ENCODE measurements around the gene CLEC10A.

Gene CLEC10A

DNA sequence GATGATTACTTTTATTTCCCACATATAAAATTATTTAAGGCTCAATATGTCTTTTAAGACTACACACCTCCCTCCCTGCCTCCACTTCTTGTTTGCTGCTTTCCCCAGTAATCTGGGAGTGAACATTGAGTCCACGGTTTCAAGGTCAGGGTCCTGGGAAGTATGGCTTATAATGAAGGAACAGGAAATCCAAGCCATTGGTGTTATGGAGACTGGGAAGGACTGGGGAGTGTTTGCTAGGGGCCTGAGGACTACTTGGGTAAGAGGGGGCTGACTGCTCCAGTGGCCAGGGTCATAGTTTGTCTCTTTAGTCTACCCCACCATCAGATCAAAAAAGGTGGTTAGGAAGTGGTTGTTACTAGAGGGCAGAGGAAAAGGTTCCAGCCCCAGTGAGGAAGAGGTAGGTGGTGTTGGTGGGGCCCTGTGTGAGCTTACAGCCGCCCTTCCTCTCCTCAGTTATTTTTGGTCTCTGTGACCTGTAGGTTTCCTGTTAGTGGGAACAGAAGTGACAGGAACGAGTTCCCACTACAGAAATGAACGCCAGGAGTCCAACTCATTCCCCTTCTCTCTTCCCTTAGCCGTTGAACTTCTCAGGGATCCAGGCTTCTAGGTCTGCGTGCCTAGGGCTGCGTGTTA is 45.0 kb downstream of the CLEC10A start:
- 0 out of 2 replicates have a peak overlapping the region, but pooled peaks have one; percentile 6 for H3K27ac ChIP-seq (ENCODE audit: low read depth, low read length)
- WGBS = 34% methylated on average over 7 of the region's 7 CpGs

DNA sequence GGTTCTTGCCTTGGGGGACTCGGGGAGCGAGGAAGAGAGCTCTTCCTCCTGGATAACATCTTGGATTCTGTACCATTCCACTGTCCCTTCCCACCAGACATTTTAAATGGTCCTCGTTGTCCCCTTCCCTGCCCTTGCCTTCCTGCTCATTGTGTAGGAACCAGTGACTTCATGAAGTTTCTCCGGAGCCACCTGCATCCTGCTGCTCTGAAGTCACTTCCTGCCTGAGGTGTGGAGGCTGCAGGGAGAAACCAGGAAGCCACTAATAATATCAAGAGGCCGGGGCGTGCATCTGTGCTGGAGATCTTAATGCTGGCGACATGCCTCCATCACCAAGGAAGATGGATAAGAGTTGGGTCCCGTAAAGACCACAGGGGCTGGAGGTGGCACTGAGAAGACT is 50.4 kb downstream of the CLEC10A start:
- Histone ChIP-seq H3K27me3 (ENCODE audit: insufficient read depth, low read length) (no peaks in the 10 kb centered on the region), H3K4me3 (ENCODE audit: low read length) (no peak overlapping the region), H3K27ac (ENCODE audit: low read depth, low read length) (no peak overlapping the region), H3K36me3 (ENCODE audit: insufficient read depth, low read length) (no peaks in the 10 kb centered on the region), H3K4me1 (ENCODE audit: insufficient read depth, low read length) (no peaks in the 10 kb centered on the region), H3K9ac (ENCODE audit: low read depth, low read length) (no peak overlapping the region), H3K9me3 (ENCODE audit: insufficient read depth, low read depth, low read length) (no peaks in the 10 kb centered on the region)
- WGBS = 92% methylated on average over 8 of the region's 8 CpGs

More for the DNA sequence above, 45.0 kb downstream of the CLEC10A start:
- Histone ChIP-seq H3K9ac (ENCODE audit: low read depth, low read length) (peak overlapping the region; percentile 55), H3K9me3 (ENCODE audit: insufficient read depth, low read depth, low read length) (no peaks in the 10 kb centered on the region), H3K4me1 (ENCODE audit: insufficient read depth, low read length) (peaks cover 6% of the 10 kb centered on the region; the same call in 1 of the 2 replicates), H3K36me3 (ENCODE audit: insufficient read depth, low read length) (no peaks in the 10 kb centered on the region), H3K4me3 (ENCODE audit: low read length) (peak overlapping the region; percentile 86), H3K27me3 (ENCODE audit: insufficient read depth, low read length) (peaks cover 9% of the 10 kb centered on the region)

DNA sequence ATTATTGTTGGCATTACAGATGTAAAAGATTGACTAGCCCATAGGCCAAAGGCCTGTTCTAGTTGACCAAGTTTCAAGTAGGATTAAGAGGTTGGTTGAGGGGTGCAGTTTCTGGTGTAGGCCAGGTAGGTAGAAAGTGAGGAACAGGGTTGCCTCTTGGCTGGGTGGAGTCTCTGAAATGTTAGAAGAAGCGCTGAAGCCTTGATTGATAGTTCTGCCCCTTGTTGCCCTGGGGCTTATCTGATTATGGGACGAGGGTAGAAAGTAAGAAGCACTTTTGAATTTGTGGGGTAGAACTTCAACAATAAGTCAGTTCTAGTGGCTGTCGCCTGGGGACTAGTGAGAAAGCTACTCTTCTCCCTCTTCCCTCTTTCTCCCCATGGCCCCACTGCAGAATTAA is 51.0 kb downstream of the CLEC10A start:
- peaks cover under 1% of the 10 kb centered on the region; the same call in 1 of the 2 replicates for H3K27me3 ChIP-seq (ENCODE audit: insufficient read depth, low read length)
- 92% methylated on average over 2 of the region's 3 CpGs for WGBS
- H3K9ac ChIP-seq (ENCODE audit: low read depth, low read length) = no peak overlapping the region
- H3K27ac ChIP-seq (ENCODE audit: low read depth, low read length) = no peak overlapping the region
- H3K36me3 ChIP-seq (ENCODE audit: insufficient read depth, low read length) = no peaks in the 10 kb centered on the region
- H3K4me1 ChIP-seq (ENCODE audit: insufficient read depth, low read length) = no peaks in the 10 kb centered on the region
- no peak overlapping the region for H3K4me3 ChIP-seq (ENCODE audit: low read length)
- H3K9me3 ChIP-seq (ENCODE audit: insufficient read depth, low read depth, low read length) = no peaks in the 10 kb centered on the region

- 89% methylated on average over 13 of the region's 13 CpGs for WGBS
- no peaks in the 10 kb centered on the region for H3K36me3 ChIP-seq (ENCODE audit: insufficient read depth, low read length)
- H3K27ac ChIP-seq (ENCODE audit: low read depth, low read length) = no peak overlapping the region
- H3K9ac ChIP-seq (ENCODE audit: low read depth, low read length) = no peak overlapping the region
- H3K9me3 ChIP-seq (ENCODE audit: insufficient read depth, low read depth, low read length) = no peaks in the 10 kb centered on the region
- peaks cover 16% of the 10 kb centered on the region for H3K27me3 ChIP-seq (ENCODE audit: insufficient read depth, low read length)
- no peaks in the 10 kb centered on the region for H3K4me1 ChIP-seq (ENCODE audit: insufficient read depth, low read length)
- no peak overlapping the region for H3K4me3 ChIP-seq (ENCODE audit: low read length)
These were observed 52.7 kb downstream of the CLEC10A start for GRCh38 chr17:7027335-7027734.

DNA sequence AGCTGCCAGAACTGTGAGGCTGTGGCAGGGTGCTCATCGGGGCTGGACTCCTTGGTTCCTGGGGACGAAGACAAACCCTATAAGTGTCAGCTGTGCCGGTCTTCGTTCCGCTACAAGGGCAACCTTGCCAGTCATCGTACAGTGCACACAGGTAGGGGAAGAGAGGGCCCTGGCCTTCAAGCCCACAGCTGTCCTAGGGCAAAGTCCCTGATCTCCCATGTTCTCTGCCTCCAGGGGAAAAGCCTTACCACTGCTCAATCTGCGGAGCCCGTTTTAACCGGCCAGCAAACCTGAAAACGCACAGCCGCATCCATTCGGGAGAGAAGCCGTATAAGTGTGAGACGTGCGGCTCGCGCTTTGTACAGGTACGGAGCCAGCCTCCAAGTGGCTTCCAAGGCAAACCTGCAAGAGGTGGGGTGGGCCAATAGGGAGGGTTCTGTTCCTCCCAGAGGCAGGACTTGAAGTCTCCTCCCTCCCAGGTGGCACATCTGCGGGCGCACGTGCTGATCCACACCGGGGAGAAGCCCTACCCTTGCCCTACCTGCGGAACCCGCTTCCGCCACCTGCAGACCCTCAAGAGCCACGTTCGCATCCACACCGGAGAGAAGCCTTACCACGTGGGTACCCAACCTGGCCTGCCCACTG is 53.5 kb downstream of the CLEC10A start:
- Histone ChIP-seq H3K27me3 (ENCODE audit: insufficient read depth, low read length) (peaks cover 23% of the 10 kb centered on the region), H3K36me3 (ENCODE audit: insufficient read depth, low read length) (no peaks in the 10 kb centered on the region), H3K9me3 (ENCODE audit: insufficient read depth, low read depth, low read length) (no peaks in the 10 kb centered on the region), H3K4me3 (ENCODE audit: low read length) (no peak overlapping the region), H3K4me1 (ENCODE audit: insufficient read depth, low read length) (no peaks in the 10 kb centered on the region), H3K9ac (ENCODE audit: low read depth, low read length) (no peak overlapping the region), H3K27ac (ENCODE audit: low read depth, low read length) (no peak overlapping the region)
- 94% methylated on average over 29 of the region's 29 CpGs for WGBS

DNA sequence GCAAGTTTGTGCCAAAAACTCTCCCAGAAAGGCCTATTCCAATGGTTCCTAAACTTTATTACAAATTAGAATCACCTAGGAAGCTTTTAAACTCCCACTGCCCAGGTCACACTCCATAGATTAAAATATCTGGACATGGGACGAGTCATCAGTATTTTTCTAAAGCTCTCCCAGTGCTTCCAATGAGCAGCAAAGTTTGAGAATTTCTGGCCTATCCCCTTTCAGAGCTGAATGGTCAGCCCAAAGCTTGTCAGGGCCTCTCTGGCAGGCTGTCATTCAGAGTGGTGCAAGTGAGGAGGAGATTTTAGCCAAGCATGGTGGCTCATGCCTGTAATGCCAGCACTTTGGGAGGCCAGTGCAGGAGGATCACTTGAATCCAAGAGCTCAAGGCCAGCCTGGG is 54.8 kb downstream of the CLEC10A start:
- no peak overlapping the region for H3K4me3 ChIP-seq (ENCODE audit: low read length)
- H3K36me3 ChIP-seq (ENCODE audit: insufficient read depth, low read length) = no peaks in the 10 kb centered on the region
- no peaks in the 10 kb centered on the region for H3K9me3 ChIP-seq (ENCODE audit: insufficient read depth, low read depth, low read length)
- WGBS = 93% methylated on average over 1 of the region's 1 CpG
- no peak overlapping the region for H3K9ac ChIP-seq (ENCODE audit: low read depth, low read length)
- peaks cover 36% of the 10 kb centered on the region for H3K27me3 ChIP-seq (ENCODE audit: insufficient read depth, low read length)
- H3K27ac ChIP-seq (ENCODE audit: low read depth, low read length) = no peak overlapping the region
- no peaks in the 10 kb centered on the region for H3K4me1 ChIP-seq (ENCODE audit: insufficient read depth, low read length)
